Liver (tissue), 2 donors: ENCODE data around the gene GGA2.

Experiments used
- HNF4G ChIP-seq: IDR thresholded peaks from 2 replicates; pipeline ENCODE4 v1.6.1; 2016; ENCODE audit warnings: antibody characterized with exemption
- NR2F2 ChIP-seq: IDR thresholded peaks from 2 replicates; pipeline ENCODE4 v1.6.1; 2016; ENCODE audit warnings: antibody characterized with exemption
- RAD21 ChIP-seq, 2 donors: IDR thresholded peaks; 2 replicates each; pipeline ENCODE4 v1.6.1; 2016; ENCODE audit warnings: antibody characterized with exemption in 2 of 2, mild to moderate bottlenecking in 2 of 2
- YY1 ChIP-seq: IDR thresholded peaks from 2 replicates; pipeline ENCODE4 v1.6.1; 2016; ENCODE audit warnings: antibody characterized with exemption, mild to moderate bottlenecking
- donor health status: healthy.

GRCh38 chr16:23516366-23517137, 6.3 kb upstream of the GGA2 start:
- TF ChIP-seq NR2F2, result no peak
- TF ChIP-seq RAD21 (IDR thresholded peaks at IDR 0.05), result no peak
- TF ChIP-seq YY1, result no peak
- TF ChIP-seq HNF4G, result no peak
